Kidney epithelial cell (primary cell): Measurements from ENCODE around the gene DNAH11. TPM values are rescaled to one million over a fixed set of nuclear protein-coding genes. Genes with fewer than 3 reads are reported as not detected.

ENCODE experiments used
- DNase-seq: peaks from one replicate; pipeline ENCODE4 v3.0.0-alpha.2; 2010; ENCODE audit warnings: low read depth
- H3K27me3 ChIP-seq: 2 replicates; pipeline ENCODE4 v1.6.0; 2011; ENCODE audit warnings: low read length; ENCODE audit not compliant: control insufficient read depth, insufficient read depth
- H3K36me3 ChIP-seq: 2 replicates; pipeline ENCODE4 v1.5.1; 2011; ENCODE audit warnings: low read length; ENCODE audit not compliant: control insufficient read depth, insufficient read depth
- H3K4me3 ChIP-seq: 2 replicates; pipeline ENCODE4 v1.5.1; 2011; ENCODE audit warnings: low read depth, mild to moderate bottlenecking, control low read depth, low read length
- total RNA-seq: library from RNA; depleted of rRNA; stranded (reverse); fragments of >200 nt; gene quantifications from 2 replicates; pipeline ENCODE4 v1.2.3, GENCODE V29; 2015
- TF ChIP-seq, protein P1 (sequence below): IDR thresholded peaks from 2 replicates; pipeline ENCODE4 v1.5.1; 2011; ENCODE audit warnings: mild to moderate bottlenecking, moderate library complexity, low read length, control low read depth, inconsistent platforms; ENCODE audit not compliant: insufficient read depth, poor library complexity, severe bottlenecking

The DNAH11 gene
- total RNA-seq, 1 donor from 2014 or later = not detected

DNA sequence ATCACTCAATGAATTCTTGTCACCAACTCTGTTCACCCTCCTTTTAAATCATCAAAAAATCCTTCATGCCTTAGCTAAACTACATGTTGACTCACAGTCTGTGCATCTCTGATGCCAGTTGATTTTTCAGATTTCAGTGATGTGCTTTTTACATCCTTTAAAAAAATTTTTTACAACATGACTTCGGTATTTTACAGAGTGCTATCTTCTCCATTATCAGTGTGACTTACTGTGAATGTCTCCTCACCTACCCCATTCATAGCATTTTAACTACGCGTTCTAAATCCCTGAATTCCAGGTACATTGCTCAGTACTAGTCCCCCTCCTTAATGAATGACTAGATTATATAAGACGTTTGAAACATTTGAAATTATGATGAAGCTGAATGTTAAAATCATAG lies 98.7 kb downstream of the DNAH11 start:
- Histone ChIP-seq H3K4me3 (no peak overlapping the region), H3K36me3 (no peaks in the 10 kb centered on the region), H3K27me3 (no peaks in the 10 kb centered on the region)
- DNase-seq = no peak
- TF ChIP-seq, protein P1, sequence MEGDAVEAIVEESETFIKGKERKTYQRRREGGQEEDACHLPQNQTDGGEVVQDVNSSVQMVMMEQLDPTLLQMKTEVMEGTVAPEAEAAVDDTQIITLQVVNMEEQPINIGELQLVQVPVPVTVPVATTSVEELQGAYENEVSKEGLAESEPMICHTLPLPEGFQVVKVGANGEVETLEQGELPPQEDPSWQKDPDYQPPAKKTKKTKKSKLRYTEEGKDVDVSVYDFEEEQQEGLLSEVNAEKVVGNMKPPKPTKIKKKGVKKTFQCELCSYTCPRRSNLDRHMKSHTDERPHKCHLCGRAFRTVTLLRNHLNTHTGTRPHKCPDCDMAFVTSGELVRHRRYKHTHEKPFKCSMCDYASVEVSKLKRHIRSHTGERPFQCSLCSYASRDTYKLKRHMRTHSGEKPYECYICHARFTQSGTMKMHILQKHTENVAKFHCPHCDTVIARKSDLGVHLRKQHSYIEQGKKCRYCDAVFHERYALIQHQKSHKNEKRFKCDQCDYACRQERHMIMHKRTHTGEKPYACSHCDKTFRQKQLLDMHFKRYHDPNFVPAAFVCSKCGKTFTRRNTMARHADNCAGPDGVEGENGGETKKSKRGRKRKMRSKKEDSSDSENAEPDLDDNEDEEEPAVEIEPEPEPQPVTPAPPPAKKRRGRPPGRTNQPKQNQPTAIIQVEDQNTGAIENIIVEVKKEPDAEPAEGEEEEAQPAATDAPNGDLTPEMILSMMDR = no peak

DNA sequence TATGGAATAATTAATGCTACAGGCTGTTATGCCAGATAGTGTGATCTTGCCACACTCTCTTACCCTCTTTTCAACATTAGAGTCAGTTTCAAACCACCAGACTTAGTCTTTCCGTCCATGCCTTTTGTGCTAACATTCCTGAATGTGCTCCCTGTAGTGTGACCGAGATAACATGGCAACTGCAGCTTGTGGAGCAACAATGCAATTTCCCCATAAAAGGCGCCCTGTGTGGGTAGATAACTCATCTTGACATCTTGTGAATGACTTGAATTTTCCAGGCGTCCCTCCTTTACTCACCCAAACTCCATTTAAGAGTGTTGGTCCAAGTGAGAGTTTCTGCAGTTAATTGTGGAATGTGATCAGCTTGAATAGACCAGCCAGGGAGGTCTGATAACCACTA lies 99.6 kb downstream of the DNAH11 start:
- H3K36me3 ChIP-seq = no peaks in the 10 kb centered on the region
- TF ChIP-seq, protein P1 = no peak
- no peak overlapping the region for H3K4me3 ChIP-seq
- no peaks in the 10 kb centered on the region for H3K27me3 ChIP-seq
- no peak for DNase-seq

DNA sequence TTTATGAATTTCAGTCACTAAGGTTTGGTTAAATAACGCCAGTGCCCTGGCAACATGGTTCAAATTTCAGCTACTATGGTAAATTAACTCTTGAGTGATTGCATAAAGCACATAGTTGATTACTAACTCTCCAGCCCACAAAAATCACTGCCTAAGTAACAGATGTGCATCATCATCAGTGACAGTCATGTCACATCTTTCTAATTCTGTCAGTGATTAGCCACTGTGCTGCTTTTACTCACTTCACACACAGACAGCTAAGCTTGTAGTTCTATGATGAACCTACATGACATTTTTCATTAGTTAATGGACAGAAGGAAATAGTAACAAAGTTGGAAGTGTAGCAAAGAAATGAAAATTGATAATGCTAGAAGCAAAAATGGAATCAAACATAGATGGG lies 108.9 kb downstream of the DNAH11 start:
- Histone ChIP-seq H3K36me3 (no peaks in the 10 kb centered on the region), H3K27me3 (no peaks in the 10 kb centered on the region), H3K4me3 (no peak overlapping the region)
- TF ChIP-seq, protein P1 = no peak
- no peak for DNase-seq

DNA sequence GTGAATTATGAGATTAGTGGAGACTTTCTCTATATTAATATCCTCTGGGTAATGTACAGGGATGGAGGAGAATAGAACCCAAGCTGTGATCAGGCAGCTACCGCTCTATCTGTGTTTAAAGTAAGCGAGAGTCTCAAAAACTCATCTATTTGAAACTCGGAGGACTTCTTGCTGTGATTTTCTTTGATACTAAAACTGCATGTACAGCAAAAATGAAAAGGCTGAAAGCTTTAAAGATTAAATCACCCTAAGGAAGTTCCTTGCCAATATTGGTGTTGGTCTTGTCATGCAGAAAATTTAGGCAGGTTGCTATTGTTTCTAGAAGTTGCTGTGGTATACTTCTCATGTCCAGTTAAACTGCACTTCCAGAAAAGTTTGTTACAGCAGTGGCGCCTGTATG lies 110.8 kb downstream of the DNAH11 start:
- no peak overlapping the region for H3K4me3 ChIP-seq
- H3K36me3 ChIP-seq = no peaks in the 10 kb centered on the region
- H3K27me3 ChIP-seq = no peaks in the 10 kb centered on the region
- TF ChIP-seq, protein P1 = no peak
- no peak for DNase-seq

DNA sequence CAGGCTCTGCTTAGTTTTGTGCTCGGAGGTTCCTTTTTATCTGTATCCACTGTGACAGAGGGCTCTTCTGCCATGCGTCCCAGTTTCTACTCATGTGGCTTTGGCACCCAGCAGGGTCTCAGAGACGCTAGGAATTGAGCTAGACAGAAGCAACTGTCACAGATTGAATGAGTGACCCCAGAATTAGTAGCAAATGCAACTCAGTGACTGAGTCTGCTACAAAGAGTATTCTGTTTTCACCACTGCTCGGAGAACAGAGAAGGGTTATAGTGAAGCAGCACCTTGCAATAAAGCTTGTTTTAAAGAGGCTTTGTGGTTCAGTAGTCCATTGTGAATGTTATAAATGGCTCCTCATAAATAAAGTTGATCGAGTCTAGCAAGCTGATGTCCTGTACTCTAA lies 113.2 kb downstream of the DNAH11 start:
- no peaks in the 10 kb centered on the region for H3K36me3 ChIP-seq
- no peaks in the 10 kb centered on the region for H3K27me3 ChIP-seq
- TF ChIP-seq, protein P1 = no peak
- no peak overlapping the region for H3K4me3 ChIP-seq
- DNase-seq = no peak

DNA sequence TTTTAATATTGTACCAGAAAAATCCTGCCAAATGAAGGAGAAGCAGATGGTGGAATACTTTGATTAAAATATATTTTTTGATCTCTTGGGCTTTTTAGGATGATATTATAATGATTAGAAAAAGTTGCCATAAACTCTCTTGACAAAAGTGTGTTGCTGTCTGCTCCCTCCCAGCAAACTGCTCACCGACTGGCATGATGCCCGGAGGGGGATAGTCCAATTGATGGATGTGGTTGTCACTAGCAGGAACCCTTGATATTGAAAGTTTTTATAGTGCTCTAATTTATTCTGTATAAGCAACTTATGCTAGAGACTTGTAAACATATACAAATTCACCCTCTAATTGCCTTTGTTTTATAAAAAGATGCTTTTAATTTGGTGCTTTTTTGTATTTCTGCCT lies 114.0 kb downstream of the DNAH11 start:
- TF ChIP-seq, protein P1 = no peak
- no peak overlapping the region for H3K4me3 ChIP-seq
- no peaks in the 10 kb centered on the region for H3K27me3 ChIP-seq
- H3K36me3 ChIP-seq = no peaks in the 10 kb centered on the region
- DNase-seq = no peak
